Stomach (tissue), 9 donors: ENCODE data around the gene ADAMTSL3. TPM values are rescaled to one million over a fixed set of nuclear protein-coding genes. Genes with fewer than 3 reads are reported as not detected.

Experiments used
- DNase-seq, 2 donors: peaks; one replicate each; pipeline versions ENCODE4 v3.0.0 to v3.0.0-alpha.2; 2013 to 2019
- H3K27ac ChIP-seq, 5 donors: fragments of 200-600 bp in 4 of 5; sonication (generic) in 4 of 5; one replicate each; pipeline ENCODE4 v1.5.1; 2013 to 2019; ENCODE audit warnings: mild to moderate bottlenecking in 1 of 5, moderate library complexity in 1 of 5
- H3K27me3 ChIP-seq, 3 donors: fragments of 200-600 bp; sonication (generic); one replicate each; pipeline ENCODE4 v1.5.1; 2017 to 2019; ENCODE audit warnings: mixed run types in 1 of 3
- H3K36me3 ChIP-seq, 4 donors: fragments of 200-600 bp; sonication (generic); 1 replicate in 3 of 4; 2 replicates in 1 of 4; pipeline ENCODE4 v1.5.1; 2016 to 2019
- H3K4me1 ChIP-seq, 4 donors: fragments of 200-600 bp; sonication (generic); one replicate each; pipeline ENCODE4 v1.5.1; 2016 to 2019
- H3K4me3 ChIP-seq, 4 donors: fragments of 200-600 bp; sonication (generic) in 3 of 4; one replicate each; pipeline ENCODE4 v1.5.1; 2016 to 2019; ENCODE audit warnings: mild to moderate bottlenecking in 1 of 4
- H3K9me3 ChIP-seq, 4 donors: fragments of 200-600 bp; sonication (generic); one replicate each; pipeline ENCODE4 v1.5.1; 2016 to 2019
- EP300 ChIP-seq: sonication (generic); formaldehyde crosslinking; IDR thresholded peaks from one replicate; pipeline ENCODE4 v1.6.1; 2017; ENCODE audit warnings: antibody characterized with exemption
- POLR2A ChIP-seq, 4 donors: fragments of 450-650 bp; IDR thresholded peaks; one replicate each; pipeline ENCODE4 v1.6.1; 2016; ENCODE audit warnings: antibody characterized with exemption in 4 of 4, control low read depth in 2 of 4, mild to moderate bottlenecking in 1 of 4, moderate library complexity in 1 of 4
- POLR2AphosphoS5 ChIP-seq, 3 donors: sonication (generic); formaldehyde crosslinking; IDR thresholded peaks; one replicate each; pipeline ENCODE4 v1.6.1; 2016; ENCODE audit warnings: antibody characterized with exemption in 3 of 3
- WGBS, 5 donors: extraction: QIAGEN DNeasy Blood & Tissue Kit in 3 of 5; methylation state at CpG; one replicate each; pipeline versions ENCODE4 v1.1.5 to v1.1.7; 2013 to 2018; 5-methylcytosine and 5-hydroxymethylcytosine counted together
- intact Hi-C: fragments of 100-400 bp; cut with DNase I; formaldehyde crosslinking; loops from one replicate; pipeline ENCODE4 v1.15.1; 2023; ENCODE audit warnings: low total_unique reads
- polyA plus RNA-seq, 3 donors: library from polyadenylated mRNA; stranded (reverse); fragments of 200-250 nt; gene quantifications; one replicate each; pipeline ENCODE4 v1.2.3, GENCODE V29; 2013
- total RNA-seq, 5 donors: library from RNA; depleted of rRNA; stranded (reverse); fragments of >200 nt; gene quantifications; one replicate each; pipeline versions ENCODE4 v1.1.0 to v1.2.3, GENCODE V29; 2014 to 2016
- TF ChIP-seq, protein P1 (sequence below), 7 experiments: fragments of 450-650 bp in 4 of 7; fragments of 200-600 bp in 3 of 7; sonication (generic) in 3 of 7; IDR thresholded peaks; one replicate each; pipeline ENCODE4 v1.5.1; 2016 to 2019; ENCODE audit warnings: antibody characterized with exemption in 7 of 7, control low read depth in 2 of 7, mild to moderate bottlenecking in 1 of 7
- donor health status: healthy with polysubstance abuse.
- donor health status: Bipolar disorder and iron deficiency.
- donor health status: healthy.

Gene ADAMTSL3
- total and polyA plus RNA-seq, 8 donors, result 1.1 to 54.9 (median 6.0) TPM

DNA sequence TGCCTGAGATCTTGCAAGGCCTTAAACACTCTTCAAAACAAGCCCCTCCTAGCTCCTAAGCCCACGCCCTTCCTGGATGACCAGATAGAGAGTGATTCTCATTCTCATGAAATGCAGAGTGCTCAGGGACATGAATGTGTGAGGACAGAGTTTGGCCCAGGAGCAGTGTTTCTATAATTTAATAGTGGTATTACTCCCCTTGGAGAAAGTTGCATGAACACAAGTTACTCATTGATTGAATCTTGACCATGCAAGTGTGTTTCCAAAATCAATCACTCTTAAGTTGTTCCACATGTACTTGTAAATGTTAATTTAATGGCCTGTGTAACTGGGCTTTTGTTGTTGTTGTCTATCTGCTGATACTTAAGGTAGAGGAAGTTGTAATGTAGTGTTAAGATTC, 181.6 kb downstream of the ADAMTSL3 start:
- peak in 1 of 2 donors; percentile 30 for DNase-seq
- Histone ChIP-seq H3K27ac (no peak overlapping the region), H3K4me1 (no peaks in the 10 kb centered on the region), H3K4me3 (no peak overlapping the region), H3K36me3 (no peaks in the 10 kb centered on the region), H3K27me3 (no peaks in the 10 kb centered on the region), H3K9me3 (no peaks in the 10 kb centered on the region)
- 61 to 93% (median 75%) methylated on average over 1 of the region's 1 CpG for WGBS, 5 donors
- intact Hi-C loops, result no loop called here
- no peak for TF ChIP-seq POLR2A (IDR thresholded peaks at IDR 0.05)
- no peak for TF ChIP-seq EP300

DNA sequence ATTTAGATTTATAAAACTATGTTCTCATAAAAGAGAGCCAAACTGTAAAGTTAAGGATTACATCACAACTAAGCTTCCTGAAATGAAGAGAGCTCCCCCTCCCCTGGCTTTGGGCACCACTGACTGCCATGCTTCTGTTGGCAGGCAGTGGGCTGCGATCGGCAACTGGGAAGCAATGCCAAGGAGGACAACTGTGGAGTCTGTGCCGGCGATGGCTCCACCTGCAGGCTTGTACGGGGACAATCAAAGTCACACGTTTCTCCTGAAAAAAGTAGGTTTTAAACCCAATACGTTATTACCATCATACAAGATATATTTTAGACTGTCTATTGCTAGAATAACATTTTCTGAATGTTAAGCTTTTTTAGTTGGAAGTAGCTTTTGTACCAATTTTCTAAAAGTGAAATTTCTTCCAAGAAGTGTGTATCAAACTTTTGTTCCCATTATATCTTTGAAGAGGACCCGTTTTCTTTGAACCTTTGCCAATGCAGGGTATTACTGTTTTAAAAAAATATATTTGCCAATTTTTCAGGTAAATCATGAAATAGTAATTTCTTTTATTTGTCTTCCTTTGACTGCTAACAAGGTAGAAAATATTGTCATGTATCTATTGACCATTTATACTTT, 184.1 kb downstream of the ADAMTSL3 start:
- TF ChIP-seq EP300, result no peak
- TF ChIP-seq, protein P1, sequence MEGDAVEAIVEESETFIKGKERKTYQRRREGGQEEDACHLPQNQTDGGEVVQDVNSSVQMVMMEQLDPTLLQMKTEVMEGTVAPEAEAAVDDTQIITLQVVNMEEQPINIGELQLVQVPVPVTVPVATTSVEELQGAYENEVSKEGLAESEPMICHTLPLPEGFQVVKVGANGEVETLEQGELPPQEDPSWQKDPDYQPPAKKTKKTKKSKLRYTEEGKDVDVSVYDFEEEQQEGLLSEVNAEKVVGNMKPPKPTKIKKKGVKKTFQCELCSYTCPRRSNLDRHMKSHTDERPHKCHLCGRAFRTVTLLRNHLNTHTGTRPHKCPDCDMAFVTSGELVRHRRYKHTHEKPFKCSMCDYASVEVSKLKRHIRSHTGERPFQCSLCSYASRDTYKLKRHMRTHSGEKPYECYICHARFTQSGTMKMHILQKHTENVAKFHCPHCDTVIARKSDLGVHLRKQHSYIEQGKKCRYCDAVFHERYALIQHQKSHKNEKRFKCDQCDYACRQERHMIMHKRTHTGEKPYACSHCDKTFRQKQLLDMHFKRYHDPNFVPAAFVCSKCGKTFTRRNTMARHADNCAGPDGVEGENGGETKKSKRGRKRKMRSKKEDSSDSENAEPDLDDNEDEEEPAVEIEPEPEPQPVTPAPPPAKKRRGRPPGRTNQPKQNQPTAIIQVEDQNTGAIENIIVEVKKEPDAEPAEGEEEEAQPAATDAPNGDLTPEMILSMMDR (IDR thresholded peaks at IDR 0.05), result peak in 1 of 7 experiments; percentile 5
- TF ChIP-seq POLR2AphosphoS5 (IDR thresholded peaks at IDR 0.05), result no peak
- TF ChIP-seq POLR2A (IDR thresholded peaks at IDR 0.05), result no peak
- Histone ChIP-seq H3K27ac (no peak overlapping the region), H3K4me1 (peaks cover 0 to 6% (median 2%) of the 10 kb centered on the region in 4 donors), H3K27me3 (no peaks in the 10 kb centered on the region), H3K4me3 (no peak overlapping the region), H3K9me3 (no peaks in the 10 kb centered on the region), H3K36me3 (no peaks in the 10 kb centered on the region)
- intact Hi-C loops, result no loop called here
- 25 to 43% (median 35%) methylated on average over 8 of the region's 8 CpGs for WGBS, 5 donors
- DNase-seq, result peak; percentile 27 to 59

DNA sequence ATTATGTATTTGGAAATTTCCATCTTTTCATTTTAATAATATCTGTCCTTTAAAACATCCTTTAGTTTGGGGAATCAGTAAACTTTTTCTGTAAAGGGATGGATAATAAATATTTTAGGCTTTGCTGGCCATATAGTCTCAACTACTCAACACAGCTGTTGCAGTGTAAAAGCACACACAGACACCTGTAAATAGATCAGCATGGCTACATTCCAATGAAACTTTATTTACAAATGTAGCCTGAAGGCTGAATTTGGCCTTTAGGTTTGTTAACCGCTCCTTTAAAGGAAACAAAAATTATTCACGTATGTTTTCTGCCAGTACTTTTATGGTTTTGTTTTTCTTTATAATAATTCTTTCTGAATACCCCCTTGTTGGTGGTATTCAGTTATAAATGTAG, 184.8 kb downstream of the ADAMTSL3 start:
- Histone ChIP-seq H3K4me3 (no peak overlapping the region), H3K27ac (no peak overlapping the region), H3K27me3 (no peaks in the 10 kb centered on the region), H3K36me3 (no peaks in the 10 kb centered on the region), H3K4me1 (peaks cover 0 to 9% (median 4%) of the 10 kb centered on the region in 4 donors), H3K9me3 (no peaks in the 10 kb centered on the region)
- WGBS, 5 donors, result 38 to 63% (median 58%) methylated on average over 2 of the region's 2 CpGs
- no peak for DNase-seq
- intact Hi-C loops, result no loop called here
- TF ChIP-seq POLR2A (IDR thresholded peaks at IDR 0.05) (no peak), EP300 (no peak), POLR2AphosphoS5 (IDR thresholded peaks at IDR 0.05) (no peak)
- TF ChIP-seq, protein P1 (IDR thresholded peaks at IDR 0.05), result no peak

DNA sequence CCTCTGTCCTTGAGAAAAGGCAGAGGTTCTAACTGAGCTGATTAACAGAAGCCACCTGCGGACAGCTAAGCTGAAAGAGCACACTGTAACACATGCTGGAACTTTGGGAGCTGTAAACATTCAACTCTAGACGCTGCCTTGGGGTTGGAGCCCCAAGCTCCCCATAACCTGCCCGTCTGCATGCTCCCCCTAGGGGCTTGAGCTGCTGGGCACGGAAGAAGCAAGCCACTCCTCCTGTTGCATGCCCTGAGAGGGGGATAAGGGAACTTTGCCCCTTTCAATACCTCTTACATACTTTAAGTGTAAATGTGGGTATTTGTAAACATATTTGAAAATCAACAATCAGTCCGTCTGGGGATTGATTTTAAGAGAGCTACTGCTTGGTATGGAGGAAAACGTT, 188.4 kb downstream of the ADAMTSL3 start:
- no peak overlapping the region for H3K4me3 ChIP-seq
- TF ChIP-seq, protein P1 (IDR thresholded peaks at IDR 0.05), result no peak
- H3K27me3 ChIP-seq, result no peaks in the 10 kb centered on the region
- H3K27ac ChIP-seq, result no peak overlapping the region
- intact Hi-C loops, result no loop called here
- H3K4me1 ChIP-seq, result peaks cover 0 to 30% (median 15%) of the 10 kb centered on the region in 4 donors
- WGBS, 5 donors, result 58 to 78% (median 68%) methylated on average over 6 of the region's 6 CpGs
- H3K9me3 ChIP-seq, result no peaks in the 10 kb centered on the region
- no peak for DNase-seq
- H3K36me3 ChIP-seq, result no peaks in the 10 kb centered on the region

DNA sequence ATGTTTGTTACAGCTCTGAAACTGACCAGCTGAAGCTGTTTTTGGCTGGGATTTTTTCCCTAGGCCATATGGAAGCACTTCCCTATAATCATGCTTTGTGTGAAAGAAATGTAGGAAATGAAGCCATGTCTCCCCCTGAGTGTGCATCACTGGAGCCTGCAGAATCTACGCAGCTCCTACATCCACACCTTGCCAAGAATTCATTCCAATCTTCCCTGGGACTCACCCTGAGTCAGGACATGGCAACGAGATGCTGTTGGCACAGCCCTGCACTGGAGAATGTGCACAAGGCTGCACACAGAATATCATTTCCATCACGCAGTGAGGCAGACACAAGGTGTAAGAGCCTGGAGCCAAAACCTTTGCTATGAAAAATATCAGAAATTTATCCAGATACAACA, 189.5 kb downstream of the ADAMTSL3 start:
- H3K36me3 ChIP-seq, result no peaks in the 10 kb centered on the region
- H3K4me1 ChIP-seq, result peaks cover 0 to 34% (median 17%) of the 10 kb centered on the region in 4 donors
- H3K9me3 ChIP-seq, result no peaks in the 10 kb centered on the region
- DNase-seq, result peak in 1 of 2 donors; percentile 69
- 54 to 83% (median 73%) methylated on average over 3 of the region's 3 CpGs for WGBS, 5 donors
- H3K27me3 ChIP-seq, result no peaks in the 10 kb centered on the region
- intact Hi-C loops, result no loop called here
- peak overlapping the region in 3 of 5 donors; percentile 23 to 74 (median 60) for H3K27ac ChIP-seq
- no peak overlapping the region for H3K4me3 ChIP-seq
- TF ChIP-seq POLR2AphosphoS5 (IDR thresholded peaks at IDR 0.05) (peak in 2 of 3 donors; percentile 33 to 41), EP300 (no peak)
- TF ChIP-seq, protein P1 (IDR thresholded peaks at IDR 0.05), result no peak
